HCEC 1CT (cell line): ENCODE data around the gene GDF15.
"Not testable (repeated sequence)": the region's sequence is repeated elsewhere in the genome, so short reads cannot be mapped to it uniquely, and the experiment has no call there.

Source experiments
- DNase-seq: peaks from one replicate; pipeline ENCODE4 v3.0.0-alpha.2; 2017

Gene GDF15, protein sequence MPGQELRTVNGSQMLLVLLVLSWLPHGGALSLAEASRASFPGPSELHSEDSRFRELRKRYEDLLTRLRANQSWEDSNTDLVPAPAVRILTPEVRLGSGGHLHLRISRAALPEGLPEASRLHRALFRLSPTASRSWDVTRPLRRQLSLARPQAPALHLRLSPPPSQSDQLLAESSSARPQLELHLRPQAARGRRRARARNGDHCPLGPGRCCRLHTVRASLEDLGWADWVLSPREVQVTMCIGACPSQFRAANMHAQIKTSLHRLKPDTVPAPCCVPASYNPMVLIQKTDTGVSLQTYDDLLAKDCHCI

DNA sequence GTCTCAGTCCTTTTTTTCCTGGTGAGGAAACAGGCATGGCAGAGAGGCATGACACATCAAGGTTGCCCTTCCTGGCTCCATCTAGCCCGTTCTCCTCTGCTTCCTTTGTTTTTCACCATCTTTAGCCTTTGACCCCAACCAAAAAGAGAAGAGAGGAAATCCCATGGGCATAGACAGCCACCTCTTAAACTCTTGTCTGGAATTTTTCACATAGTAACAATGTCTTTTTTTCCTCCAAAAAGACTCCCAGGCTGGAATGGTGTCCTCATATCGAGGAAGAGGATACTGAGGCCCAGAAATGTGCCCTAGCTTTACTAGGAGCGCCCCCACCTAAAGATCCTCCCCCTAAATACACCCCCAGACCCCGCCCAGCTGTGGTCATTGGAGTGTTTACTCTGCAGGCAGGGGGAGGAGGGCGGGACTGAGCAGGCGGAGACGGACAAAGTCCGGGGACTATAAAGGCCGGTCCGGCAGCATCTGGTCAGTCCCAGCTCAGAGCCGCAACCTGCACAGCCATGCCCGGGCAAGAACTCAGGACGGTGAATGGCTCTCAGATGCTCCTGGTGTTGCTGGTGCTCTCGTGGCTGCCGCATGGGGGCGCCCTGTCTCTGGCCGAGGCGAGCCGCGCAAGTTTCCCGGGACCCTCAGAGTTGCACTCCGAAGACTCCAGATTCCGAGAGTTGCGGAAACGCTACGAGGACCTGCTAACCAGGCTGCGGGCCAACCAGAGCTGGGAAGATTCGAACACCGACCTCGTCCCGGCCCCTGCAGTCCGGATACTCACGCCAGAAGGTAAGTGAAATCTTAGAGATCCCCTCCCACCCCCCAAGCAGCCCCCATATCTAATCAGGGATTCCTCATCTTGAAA, at the start of gene GDF15:
Gene GDF15, plus strand, starts transcription at position 484 of the 868 bp plus-strand sequence. Its CDS starts 32 bp downstream, at position 516.
- DNase-seq = peak; percentile 58

DNA sequence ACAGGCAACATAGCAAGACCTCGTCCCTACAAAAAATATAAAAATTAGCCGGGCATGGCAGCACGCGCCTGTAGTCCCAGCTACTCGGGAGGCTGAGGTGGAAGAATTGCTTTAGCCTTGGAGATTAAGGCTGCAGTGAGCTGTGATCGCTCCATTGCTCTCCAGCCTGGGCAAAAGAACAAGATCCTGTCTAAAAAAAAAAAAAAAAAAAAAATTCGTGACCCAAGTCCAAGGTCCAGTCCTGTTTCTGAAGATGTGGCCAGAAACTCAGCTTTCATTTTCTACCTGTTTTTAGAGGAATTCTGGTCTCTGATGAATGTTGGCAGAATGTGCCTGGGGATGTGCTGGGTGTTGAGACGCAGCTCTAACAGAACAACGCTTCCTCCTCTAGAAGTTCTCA, 47.4 kb upstream of the GDF15 start:
- DNase-seq = no peak

DNA sequence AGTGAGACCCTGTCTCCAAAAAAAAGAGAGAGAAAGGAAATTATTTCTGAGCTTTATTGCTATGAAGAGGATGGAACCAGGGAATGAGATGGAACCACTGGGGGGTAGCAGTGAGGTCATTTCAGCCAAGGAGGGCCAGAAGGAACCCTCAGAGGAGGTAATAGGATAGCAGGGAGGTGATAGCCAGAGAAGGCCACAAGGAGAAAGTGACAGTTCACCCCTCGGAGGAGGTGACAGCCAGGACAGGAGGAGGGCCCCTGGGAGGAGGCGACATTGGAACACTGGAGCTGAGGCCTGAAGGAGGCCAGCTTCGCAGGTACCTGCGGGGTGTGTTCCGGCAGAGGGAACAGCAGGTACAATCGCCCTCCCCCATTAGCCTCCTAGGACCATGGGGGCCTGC, 46.2 kb upstream of the GDF15 start:
- DNase-seq = peak; percentile 29

DNA sequence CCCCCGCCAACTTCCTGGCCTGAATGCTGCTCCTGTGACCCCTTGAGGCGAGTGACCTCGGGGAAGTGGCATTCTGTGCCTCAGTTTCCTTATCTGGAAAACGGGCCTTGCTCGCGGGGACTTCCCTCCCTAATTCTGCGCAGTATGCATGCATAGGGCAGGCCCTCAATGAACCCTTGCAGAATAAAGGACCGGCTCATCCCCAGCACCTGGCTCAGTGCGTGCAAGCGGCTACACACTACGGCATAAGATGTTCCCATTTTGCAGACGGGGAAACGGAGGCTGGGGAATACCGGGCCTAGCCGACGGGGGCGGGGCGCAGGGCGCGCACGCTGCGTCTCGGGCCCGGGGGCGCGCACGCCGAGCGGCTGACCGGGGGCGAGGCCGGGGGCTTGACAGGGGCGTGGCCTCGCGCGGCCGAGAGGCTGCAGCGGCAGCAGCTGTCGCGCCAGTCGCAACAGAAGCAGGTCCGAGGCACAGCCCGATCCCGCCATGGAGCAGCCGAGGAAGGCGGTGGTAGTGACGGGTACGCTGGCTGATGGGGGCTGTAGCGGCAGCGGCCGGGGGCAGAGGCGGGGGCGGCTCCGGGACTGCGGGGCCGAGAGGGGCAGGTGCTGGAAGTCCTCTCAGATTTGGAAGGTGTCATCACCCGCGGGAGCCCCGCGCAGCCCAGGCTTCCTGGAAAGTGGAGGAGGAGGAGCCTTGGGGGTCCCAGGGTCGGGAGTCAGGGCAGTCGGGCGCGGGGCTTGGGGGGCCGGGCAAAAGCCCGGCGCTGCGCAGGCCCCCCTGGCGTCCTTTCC, 45.6 kb upstream of the GDF15 start, which contains the start of gene PGPEP1:
Gene PGPEP1, plus strand, starts transcription at position 409 of the 800 bp plus-strand sequence. Its CDS starts 84 bp downstream, at position 493.
- peak; percentile 33 for DNase-seq

DNA sequence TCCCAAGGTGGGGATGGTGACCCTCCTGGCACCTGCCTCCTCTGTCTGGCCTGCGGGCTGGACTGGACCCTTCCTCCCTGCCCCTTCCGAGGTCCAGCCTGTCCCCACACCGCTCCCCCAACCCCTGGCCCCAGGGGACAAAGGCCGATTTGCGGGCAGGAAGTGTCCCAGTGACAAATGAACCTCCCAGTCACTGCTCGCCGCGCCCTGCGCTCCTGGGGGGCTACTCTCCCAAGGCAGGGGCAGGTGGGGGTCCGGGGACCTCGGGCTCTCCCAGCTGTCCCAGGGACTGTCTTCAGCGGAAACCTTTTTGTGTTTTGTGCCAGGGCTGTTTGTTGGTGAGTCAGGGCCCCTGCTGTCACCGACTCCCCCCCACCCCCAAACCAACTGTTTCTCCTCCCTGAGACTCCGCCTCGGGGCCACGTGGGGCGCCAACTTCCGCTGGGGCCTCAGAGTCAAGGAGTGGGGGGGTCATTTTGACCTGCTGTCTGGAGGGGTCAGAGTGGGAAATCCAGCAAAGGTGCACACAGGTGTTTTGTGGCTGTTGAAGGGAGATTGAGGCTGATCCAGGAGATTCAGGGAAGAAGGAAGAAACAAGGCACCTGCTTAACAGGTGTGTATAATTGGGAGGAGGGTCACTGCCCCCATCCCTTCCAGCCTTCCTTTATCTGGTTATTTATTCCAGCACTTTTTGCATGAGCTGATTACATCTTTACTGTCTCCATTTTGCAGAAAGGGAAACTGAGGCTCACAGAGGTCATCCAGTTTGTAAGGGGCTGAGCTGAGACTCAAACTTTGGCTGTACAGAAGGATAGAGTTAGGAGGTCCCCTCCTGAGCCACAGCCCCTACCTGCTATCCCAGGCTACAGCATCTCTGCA, 44.7 kb upstream of the GDF15 start:
- peak; percentile 35 for DNase-seq

DNA sequence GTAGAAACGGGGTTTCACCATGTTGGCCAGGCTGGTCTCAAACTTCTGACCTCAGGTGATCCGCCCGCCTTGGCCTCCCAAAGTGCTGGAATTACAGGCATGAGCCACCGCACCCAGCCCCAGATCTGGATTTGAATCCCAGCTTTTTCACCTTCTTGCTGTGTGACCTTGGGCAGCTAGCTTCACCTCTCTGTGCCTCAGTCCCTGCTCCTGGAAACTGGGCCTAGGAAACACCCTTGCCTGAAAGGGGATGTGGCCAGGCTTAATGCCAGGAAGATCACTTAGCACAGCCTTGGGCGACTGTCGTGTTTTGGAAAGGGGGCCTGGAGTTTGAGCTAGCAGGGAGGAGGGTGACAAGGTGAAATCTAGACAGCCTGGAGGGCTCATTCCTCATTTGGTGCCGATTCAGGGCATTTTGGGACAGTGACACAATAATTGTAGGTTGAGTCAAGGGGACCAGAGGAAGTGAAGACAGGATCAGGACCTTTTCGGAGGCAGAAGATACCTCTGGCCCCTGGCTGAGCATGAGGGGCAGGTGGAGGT, 43.8 kb upstream of the GDF15 start:
- no peak for DNase-seq

DNA sequence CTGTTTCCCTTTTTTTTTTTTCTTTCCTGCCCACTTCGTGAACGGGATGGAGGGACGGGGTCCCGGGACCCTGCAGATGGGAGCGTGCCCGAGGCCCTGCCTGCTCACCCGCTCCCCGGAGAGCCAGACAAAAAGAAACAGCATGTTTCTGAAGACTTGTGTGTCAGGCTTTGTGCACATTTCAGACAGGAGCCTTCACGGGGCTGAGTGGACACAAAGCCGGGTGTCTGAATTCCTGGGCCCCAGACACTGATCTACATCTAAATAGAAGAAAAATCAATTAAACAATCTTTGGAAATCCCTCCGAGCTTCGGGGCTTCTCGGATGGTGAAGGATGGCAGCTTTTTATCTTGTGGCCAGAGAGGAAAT, 41.4 kb upstream of the GDF15 start:
- DNase-seq = no peak

DNA sequence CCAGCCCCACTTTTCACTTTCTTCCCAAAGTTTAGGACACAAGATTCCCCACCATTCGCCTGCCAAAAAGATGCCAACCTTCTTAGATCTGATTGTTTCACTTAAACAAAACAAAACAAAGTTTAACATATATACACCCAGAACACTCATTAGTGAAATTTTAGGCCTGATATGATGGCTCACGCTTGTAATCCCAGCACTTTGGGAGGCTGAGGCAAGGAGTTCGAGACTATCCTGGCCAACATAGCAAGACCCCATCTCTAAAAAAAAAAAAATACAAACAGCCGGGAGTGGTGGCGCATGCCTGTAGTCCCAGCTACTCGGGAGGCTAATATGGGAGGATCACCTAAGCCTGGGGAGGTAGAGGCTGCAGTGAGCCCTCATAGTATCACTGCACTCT, 40.7 kb upstream of the GDF15 start:
- DNase-seq = no peak

DNA sequence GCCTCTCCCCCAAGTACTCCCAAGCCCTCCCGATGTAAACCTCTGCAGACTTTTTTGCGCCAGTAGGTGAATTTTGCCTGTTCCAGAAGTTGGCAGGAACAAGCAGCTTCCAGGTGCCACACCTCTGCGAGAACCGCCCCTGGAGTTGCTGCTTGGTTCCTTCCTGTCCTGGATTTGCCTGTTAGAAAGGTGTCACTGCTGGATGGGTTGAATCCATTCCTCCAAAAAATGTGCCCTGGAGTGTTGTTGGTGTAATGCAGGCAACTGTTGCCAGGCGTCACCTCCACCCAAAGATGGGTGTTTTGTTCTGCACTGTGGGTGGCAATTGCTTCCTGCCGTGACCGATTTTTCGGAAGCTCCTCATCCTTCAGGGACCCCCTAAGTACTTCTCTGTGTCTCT, 39.9 kb upstream of the GDF15 start:
- no peak for DNase-seq

DNA sequence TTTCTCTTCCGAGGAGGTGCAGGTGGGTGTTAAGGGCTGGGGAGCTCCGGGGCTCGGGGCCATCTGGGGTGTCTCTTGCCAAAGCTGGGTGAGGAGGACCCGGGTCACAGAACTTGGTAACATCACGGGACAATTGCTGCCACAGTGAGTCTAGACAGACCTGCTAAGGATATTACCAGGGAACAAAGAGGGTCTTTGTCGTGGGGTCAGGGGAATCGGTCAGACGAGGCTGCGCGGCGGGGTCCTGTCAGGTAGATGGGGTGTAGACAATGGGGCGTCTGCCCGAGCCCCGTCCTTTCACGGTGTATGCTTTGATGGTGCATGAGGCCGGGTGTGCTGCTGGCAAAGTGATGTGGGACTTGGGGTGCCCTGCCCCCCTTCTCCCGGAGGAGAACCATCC, 37.8 kb upstream of the GDF15 start:
- no peak for DNase-seq

DNA sequence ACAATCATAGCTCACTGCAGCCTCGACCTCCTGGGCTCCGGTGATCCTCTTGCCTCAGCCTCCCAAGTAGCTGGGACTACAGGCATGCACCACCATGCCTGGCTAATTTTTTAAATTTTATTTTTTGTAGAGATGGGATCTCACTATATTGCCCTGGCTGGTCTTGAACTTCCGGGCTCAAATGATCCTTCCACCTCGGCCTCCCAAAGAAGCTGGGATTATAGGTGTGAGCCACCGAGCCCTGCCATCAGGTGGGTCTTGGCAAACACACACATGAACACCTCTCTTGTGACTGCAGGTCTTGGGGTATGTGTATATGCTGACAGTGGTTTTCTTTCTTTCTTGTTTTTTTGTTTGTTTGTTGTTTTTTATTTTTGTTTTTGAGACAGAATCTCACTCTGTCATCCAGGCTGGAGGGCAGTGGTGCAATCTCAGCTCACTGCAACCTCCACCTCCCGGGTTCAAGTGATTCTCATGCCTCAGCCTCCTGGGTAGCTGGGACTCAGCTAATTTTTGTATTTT, 37.1 kb upstream of the GDF15 start:
- DNase-seq = not testable (repeated sequence)

DNA sequence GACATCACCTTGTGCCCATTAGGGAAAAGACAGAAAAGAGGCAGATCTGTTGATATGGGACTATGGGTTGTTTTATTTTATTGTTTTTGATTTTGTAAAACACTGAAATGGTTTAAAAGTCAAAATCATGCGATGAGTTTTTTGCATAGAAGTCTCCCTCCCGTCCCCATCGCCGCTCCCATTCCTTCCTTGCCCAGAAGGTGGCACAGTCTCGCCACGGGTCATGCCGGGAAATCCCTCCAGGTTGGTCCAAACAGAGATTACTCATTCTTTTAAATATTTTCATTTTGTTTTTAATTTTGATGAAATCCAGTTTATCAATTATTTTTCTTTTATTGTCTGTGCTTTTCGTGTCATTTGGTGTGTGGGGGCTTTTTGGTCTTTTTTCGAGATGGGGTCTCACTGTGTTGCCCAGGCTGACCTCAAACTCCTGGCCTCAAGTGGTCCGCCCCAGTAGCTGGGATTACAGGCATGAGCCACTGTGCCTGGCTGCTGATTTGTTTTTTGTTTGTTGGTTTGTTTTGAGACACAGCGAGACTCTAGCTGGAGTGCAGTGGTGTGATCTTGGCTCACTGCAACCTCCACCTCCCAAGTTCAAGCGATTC, 36.3 kb upstream of the GDF15 start:
- DNase-seq = peak; percentile 63

DNA sequence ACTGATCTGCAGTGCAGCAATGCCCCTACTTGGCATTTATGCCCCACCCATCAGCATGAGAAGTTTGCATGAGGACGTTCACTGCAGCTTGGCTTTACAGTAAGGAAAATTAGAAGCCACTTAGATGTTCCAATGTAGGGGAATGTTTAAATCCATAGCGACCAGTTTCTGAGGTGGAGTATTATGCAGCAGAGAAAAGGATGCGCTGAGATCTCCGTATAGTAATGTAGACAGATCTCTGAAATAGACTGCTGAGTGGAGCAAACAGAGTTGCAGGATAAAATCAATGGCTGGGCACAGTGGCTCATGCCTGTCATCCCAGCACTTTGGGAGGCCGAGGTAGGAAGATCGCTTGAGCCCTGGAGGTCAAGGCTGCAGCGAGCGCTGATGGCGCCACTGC, 35.5 kb upstream of the GDF15 start:
- no peak for DNase-seq

DNA sequence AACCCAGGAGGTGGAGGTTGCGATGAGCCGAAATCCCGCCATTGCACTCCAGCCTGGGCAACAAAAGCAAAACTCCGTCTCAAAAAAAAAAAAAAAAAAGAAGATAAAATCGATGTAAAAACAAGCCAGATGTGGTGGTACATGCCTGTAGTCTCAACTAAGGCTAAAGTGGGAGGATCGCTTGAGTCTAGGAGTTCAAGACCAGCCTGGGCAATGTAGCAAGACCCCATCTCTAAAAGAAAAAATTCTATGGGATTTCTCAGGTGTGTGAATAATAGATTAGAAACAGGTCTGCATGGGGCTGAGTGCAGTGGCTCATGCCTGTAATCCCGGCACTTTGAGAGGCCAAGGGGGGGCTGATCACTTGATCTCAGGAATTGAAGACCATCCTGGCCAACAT, 34.4 kb upstream of the GDF15 start:
- no peak for DNase-seq

DNA sequence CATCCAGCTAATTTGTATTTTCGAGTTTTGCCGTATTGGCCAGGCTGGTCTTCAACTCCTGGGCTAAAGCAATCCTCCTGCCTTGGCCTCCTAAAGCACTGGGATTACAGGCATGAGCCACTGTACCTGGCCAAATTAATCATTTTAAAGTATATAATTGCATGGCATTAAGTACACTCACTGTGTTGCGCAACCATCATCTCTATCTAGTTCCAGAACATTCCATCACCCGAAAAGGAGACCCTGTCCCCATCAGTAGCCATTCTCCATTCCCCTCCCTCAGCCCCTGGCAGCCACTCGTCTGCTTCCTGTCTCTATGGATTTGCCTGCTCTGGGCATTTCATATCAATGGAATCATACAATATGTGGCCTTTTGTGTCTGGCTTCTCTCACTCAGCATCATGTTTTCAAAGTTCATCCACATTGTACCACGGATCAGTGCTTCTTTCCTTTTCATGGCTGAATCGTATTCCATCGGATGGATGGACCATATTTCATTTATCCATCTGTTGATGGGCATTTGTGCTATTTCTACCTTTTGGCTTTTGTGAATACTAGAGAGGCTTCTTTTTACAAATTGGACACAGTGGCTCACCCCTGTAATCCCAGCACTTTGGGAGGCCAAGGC, 32.5 kb upstream of the GDF15 start:
- no peak for DNase-seq

DNA sequence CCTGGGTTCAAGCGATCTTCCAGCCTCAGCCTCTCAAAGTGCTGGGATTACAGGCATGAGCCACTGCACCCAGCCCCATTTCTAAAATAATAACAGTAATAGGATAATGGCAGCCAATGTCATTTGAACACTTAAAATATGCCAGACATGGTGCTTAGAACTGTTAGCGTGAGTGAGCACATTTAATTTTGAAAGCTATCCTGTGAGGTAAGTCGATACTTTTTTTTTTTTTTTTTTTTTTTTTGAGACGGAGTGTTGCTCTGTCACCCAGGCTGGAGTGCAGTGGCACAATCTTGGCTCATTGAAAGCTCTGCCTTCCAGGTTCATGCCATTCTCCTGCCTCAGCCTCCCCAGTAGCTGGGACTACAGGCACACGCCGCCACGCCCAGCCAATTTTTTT, 31.2 kb upstream of the GDF15 start:
- not testable (repeated sequence) for DNase-seq

DNA sequence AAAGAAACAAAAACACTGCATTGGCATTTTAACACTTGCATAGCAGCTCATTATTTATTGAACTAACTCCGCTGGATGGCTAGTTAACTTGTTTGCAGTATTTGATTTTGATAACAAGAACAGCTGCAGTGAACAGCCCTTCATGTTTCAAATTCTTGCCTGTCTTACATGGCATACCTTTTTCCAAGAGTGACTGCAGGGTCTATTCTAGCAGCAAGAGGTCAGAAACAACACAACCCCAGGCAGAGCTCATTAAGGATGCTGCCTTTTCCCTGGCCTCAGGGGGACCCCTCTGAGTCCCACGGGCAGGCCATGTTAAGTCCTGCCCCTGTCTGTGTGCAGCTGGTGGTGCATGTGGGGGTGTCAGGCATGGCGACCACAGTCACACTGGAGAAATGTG, 28.9 kb upstream of the GDF15 start:
- no peak for DNase-seq

DNA sequence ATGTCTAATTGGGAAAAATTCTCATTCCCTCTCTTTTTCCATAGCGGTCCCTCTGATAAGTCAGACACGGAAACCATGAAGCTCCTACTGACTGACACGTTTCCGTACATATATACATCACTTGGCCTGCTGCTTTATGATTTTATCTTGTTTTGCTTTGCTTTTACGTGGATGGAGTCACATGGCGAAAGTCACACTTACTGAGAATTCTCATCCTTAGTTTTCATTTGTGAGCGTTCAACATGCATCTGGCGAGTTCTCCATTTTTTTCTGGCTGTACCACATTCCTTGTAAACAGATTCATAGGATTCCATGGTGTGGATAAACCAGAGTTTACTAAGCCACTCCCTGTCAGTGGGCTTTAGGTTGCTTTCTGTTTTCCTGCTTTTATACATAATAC, 24.3 kb upstream of the GDF15 start:
- no peak for DNase-seq

DNA sequence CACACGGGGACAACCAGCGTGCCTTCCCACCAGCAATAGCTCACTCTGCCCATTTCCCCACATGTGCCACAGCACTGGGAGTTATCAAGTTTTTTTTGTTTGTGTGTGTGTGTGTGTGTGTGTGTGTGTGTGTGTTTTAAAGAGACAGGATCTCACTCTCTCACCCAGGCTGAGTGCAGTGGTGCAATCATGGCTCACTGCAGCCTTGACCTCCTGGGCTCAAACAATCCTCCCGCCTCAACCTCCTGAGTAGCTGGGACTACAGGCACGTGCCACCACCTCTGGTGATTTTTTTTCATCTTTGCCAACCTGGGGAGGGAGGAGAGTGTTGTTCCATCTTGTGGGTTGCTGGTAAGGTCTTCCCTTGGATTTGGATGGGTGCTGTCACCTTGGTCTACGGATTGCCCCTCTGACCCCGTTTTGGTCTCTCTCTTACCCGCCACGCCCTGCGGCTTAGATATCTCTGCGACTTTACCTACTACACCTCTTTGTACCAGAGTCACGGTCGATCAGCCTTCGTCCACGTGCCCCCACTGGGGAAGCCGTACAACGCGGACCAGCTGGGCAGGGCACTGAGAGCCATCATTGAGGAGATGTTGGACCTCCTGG, 22.9 kb upstream of the GDF15 start:
- no peak for DNase-seq

DNA sequence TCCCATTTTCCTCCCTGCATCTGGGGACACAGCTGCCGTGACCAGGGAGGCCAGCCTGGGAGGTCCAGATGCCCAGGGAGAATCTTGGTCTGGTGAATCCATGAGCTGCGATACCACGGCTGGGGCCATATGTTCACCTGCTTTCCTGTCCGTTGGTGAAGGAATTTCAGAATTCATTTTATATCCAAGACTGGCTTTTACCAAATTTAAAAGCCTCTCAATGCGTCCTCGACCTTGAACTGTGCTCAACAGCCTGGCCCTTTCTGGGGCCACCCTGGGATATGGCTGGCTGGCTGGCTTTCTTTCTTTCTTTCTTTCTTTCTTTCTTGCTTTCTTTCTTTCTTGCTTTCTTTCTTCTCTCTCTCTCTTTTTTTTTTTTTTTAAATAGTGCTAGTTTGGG, 22.2 kb upstream of the GDF15 start:
- DNase-seq = no peak
